Nephron progenitor cell (in vitro differentiated cells): ENCODE measurements around the gene URAD.
"Not testable (repeated sequence)": the region's sequence is repeated elsewhere in the genome, so short reads cannot be mapped to it uniquely, and the experiment has no call there.

Source experiments
- DNase-seq: peaks from one replicate; pipeline ENCODE4 v3.0.0; 2021
- H3K27ac Mint-ChIP-seq: 2 replicates; pipeline ENCODE4 v1.8.0; 2021; ENCODE audit warnings: mild to moderate bottlenecking, moderate library complexity, mixed read lengths
- H3K27me3 Mint-ChIP-seq: 2 replicates; pipeline ENCODE4 v1.8.0; 2021; ENCODE audit warnings: mild to moderate bottlenecking, low read depth, mixed read lengths; ENCODE audit not compliant: poor library complexity
- H3K36me3 Mint-ChIP-seq: 2 replicates; pipeline ENCODE4 v1.8.0; 2021; ENCODE audit warnings: low read depth, mixed read lengths
- H3K4me1 Mint-ChIP-seq: 2 replicates; pipeline ENCODE4 v1.8.0; 2021; ENCODE audit warnings: mixed read lengths
- H3K4me3 Mint-ChIP-seq: 2 replicates; pipeline ENCODE4 v1.8.0; 2021; ENCODE audit warnings: mild to moderate bottlenecking, moderate library complexity, mixed read lengths
- H3K9me3 Mint-ChIP-seq: 2 replicates; pipeline ENCODE4 v1.8.0; 2021; ENCODE audit warnings: mild to moderate bottlenecking, moderate library complexity, mixed read lengths
- TF ChIP-seq, protein P1 (sequence below): fragments of 200-600 bp; sonication (generic); IDR thresholded peaks from 2 replicates; pipeline ENCODE4 v1.5.0; 2021; ENCODE audit warnings: antibody characterized with exemption

The URAD gene

DNA sequence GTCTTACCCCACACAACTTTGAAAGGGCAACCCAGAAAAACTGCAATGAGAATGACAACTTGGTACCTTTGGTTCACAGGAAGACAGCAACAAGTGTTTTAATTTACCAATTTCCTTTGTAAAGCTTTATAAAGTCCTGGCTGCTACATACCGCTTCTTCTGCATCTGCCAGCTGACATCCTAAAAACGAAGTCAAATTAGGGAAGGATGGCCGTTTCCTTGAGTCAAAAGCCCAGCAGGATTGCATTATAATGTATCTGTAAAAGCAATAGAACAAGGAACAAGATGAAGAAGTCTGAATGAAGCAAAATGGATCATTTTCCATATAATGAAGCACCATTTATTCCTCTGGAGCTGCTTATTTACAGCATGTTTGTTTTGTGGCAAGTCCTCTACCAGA lies 25.8 kb upstream of the URAD start:
- H3K27ac Mint-ChIP-seq, result no peak overlapping the region
- TF ChIP-seq, protein P1, sequence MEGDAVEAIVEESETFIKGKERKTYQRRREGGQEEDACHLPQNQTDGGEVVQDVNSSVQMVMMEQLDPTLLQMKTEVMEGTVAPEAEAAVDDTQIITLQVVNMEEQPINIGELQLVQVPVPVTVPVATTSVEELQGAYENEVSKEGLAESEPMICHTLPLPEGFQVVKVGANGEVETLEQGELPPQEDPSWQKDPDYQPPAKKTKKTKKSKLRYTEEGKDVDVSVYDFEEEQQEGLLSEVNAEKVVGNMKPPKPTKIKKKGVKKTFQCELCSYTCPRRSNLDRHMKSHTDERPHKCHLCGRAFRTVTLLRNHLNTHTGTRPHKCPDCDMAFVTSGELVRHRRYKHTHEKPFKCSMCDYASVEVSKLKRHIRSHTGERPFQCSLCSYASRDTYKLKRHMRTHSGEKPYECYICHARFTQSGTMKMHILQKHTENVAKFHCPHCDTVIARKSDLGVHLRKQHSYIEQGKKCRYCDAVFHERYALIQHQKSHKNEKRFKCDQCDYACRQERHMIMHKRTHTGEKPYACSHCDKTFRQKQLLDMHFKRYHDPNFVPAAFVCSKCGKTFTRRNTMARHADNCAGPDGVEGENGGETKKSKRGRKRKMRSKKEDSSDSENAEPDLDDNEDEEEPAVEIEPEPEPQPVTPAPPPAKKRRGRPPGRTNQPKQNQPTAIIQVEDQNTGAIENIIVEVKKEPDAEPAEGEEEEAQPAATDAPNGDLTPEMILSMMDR, result no peak
- H3K27me3 Mint-ChIP-seq, result peaks cover 18% of the 10 kb centered on the region
- H3K4me3 Mint-ChIP-seq, result no peak overlapping the region
- no peaks in the 10 kb centered on the region for H3K36me3 Mint-ChIP-seq
- H3K9me3 Mint-ChIP-seq, result no peaks in the 10 kb centered on the region
- no peak for DNase-seq
- peaks cover 10% of the 10 kb centered on the region for H3K4me1 Mint-ChIP-seq

DNA sequence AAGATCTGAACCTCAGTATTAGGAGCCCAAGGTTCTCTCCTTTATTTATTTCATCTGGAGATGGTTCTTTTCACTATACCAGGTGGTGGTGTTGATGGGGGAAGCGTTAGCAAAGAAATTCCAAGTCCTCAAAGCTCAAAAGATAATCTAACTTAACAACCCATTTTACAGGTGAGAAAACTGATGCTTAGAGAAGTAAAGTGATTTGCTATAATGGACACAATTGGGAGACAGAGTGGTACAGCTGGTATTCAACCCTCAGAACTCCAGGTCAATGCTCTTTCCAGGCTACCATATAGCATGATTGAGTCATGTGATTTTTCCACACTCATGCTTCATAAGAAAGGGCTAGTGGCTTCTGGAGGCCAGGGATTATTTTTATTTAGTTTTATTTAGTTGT lies 25.0 kb upstream of the URAD start:
- no peaks in the 10 kb centered on the region for H3K36me3 Mint-ChIP-seq
- H3K4me3 Mint-ChIP-seq, result no peak overlapping the region
- peaks cover 18% of the 10 kb centered on the region for H3K27me3 Mint-ChIP-seq
- peaks cover 8% of the 10 kb centered on the region for H3K4me1 Mint-ChIP-seq
- H3K27ac Mint-ChIP-seq, result no peak overlapping the region
- H3K9me3 Mint-ChIP-seq, result no peaks in the 10 kb centered on the region
- no peak for DNase-seq
- TF ChIP-seq, protein P1, result no peak

DNA sequence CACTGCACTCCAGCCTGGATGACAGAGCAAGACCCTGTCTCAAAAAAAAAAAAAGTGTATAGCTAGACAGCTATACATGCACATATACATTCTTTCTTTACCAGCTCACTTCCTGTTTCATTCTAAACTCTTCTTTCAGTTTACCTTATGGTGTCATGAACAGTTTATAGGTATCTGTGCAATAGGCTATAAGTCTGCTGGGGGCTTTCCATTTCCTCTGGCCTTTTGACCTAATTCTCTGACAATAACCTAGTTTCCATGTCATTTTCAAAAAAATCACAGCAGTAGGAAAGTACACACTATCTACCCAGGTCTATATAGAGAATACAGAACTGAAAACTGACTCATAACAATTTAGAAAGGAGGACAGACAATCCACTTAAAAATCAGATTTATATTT lies 24.4 kb upstream of the URAD start:
- Mint-ChIP-seq H3K36me3 (no peaks in the 10 kb centered on the region), H3K4me3 (no peak overlapping the region), H3K27ac (no peak overlapping the region), H3K4me1 (peaks cover 4% of the 10 kb centered on the region), H3K27me3 (peaks cover 18% of the 10 kb centered on the region), H3K9me3 (no peaks in the 10 kb centered on the region)
- no peak for DNase-seq
- TF ChIP-seq, protein P1, result no peak

- Mint-ChIP-seq H3K27ac (peak overlapping the region; percentile 7), H3K27me3 (peaks cover 18% of the 10 kb centered on the region), H3K9me3 (no peaks in the 10 kb centered on the region), H3K4me1 (peaks cover 4% of the 10 kb centered on the region), H3K36me3 (no peaks in the 10 kb centered on the region), H3K4me3 (no peak overlapping the region)
- TF ChIP-seq, protein P1, result no peak
- no peak for DNase-seq
Observed at GRCh38 chr13:28012383-28012782, 23.9 kb upstream of the URAD start.

GRCh38 chr13:28010046-28010445 lies 21.6 kb upstream of the URAD start:
- Mint-ChIP-seq H3K4me3 (no peak overlapping the region), H3K4me1 (peaks cover 4% of the 10 kb centered on the region), H3K9me3 (no peaks in the 10 kb centered on the region), H3K27me3 (peaks cover 15% of the 10 kb centered on the region), H3K27ac (no peak overlapping the region), H3K36me3 (no peaks in the 10 kb centered on the region)
- TF ChIP-seq, protein P1, result no peak
- DNase-seq, result no peak

GRCh38 chr13:28005016-28005415 lies 16.5 kb upstream of the URAD start:
- not testable (repeated sequence) for DNase-seq, H3K4me3 Mint-ChIP-seq, H3K9me3 Mint-ChIP-seq, H3K4me1 Mint-ChIP-seq, H3K36me3 Mint-ChIP-seq, H3K27ac Mint-ChIP-seq, H3K27me3 Mint-ChIP-seq
